ENCODE results near the gene UBN2. TPM values are rescaled to one million over a fixed set of nuclear protein-coding genes. Genes with fewer than 3 reads are reported as not detected.
A peak's percentile ranks its signal among the peaks of the same experiment; 100 is the strongest.

The UBN2 gene
- total and polyA plus RNA-seq, 4 experiments from 2014 or later: 0.49 to 26.7 (median 13.6) TPM

DNA sequence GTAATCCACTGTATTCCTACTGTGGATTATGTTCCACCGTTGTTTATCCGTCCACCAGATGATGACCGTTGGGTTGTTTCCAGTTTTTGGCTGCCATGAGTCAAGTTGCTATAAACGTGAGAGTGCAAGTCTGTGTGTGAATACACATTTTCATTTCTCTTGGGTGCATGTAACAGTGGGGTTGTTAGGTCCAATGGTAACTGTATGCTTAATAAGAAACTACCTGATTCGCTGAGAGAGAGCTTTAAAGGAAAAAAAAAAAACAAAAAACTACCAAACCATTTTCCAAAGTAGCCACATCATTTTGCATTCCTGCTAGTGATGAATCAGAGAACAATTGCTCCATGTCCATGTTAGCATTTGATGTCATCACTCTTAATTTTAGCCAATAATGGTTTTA is 15.9 kb downstream of the UBN2 start:
- H3K9me3 Mint-ChIP-seq: no peaks in the 10 kb centered on the region
- H3K36me3 Mint-ChIP-seq: peaks cover 39 to 62% of the 10 kb centered on the region in 2 donors

DNA sequence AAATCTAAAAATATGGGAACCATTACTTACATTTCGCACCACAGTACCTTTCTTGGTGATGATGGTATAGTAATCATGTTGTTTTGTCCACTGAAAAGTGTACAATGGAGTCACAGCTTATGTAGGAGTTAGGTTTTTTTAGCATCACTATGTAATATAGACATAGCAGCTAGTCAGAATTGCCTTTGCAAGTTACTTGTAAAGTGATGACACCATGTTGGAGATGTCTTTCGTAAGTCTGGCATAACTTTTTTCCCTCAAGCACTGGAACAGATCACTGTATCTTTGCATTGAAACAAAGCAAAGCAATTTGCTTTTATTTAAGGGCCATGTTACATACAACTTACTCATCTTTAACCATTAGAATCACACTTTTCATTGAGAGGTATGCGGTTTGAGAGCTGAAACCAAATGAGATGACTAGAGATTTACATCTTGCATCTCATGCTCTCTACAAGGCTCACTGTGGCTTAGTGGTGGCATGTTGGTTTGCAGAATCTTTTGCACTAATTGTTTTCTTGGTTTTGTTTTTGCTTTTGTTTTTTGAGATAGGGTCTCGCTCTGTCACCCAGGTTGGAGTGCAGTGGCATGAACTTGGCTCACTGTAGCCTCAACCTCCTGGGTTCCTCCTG is 18.3 kb downstream of the UBN2 start:
- peaks cover 15% of the 10 kb centered on the region for H3K36me3 ChIP-seq (ENCODE audit: insufficient read depth, low read length)
- peaks cover 38 to 65% of the 10 kb centered on the region in 2 donors for H3K36me3 Mint-ChIP-seq
- DNase-seq: no peak

More for the DNA sequence above, 15.9 kb downstream of the UBN2 start:
- Mint-ChIP-seq H3K4me3 (no peak overlapping the region), H3K27me3 (no peaks in the 10 kb centered on the region), H3K27ac (no peak overlapping the region), H3K4me1 (peaks cover 0 to 14% (median 10%) of the 10 kb centered on the region in 4 donors)
- intact Hi-C loops (cut with micrococcal nuclease): no loop called here
- no peaks in the 10 kb centered on the region for H3K27me3 ChIP-seq (ENCODE audit: insufficient read depth, low read length)
- no peak overlapping the region for H3K4me3 ChIP-seq (ENCODE audit: low read length in 2 of 2)
- ChIA-PET CTCF (ENCODE audit: partially characterized antibody) (no interaction called here), POLR2A (ENCODE audit: partially characterized antibody) (no interaction called here)
- H3K36me3 ChIP-seq (ENCODE audit: insufficient read depth, low read length): peaks cover 13% of the 10 kb centered on the region
- no peak overlapping the region for H3K27ac ChIP-seq (ENCODE audit: low read depth, low read length)
- no peaks in the 10 kb centered on the region for H3K4me1 ChIP-seq (ENCODE audit: insufficient read depth, low read length)
- no peaks in the 10 kb centered on the region for H3K9me3 ChIP-seq (ENCODE audit: control insufficient read depth in 1 of 2, low read length in 2 of 2)
- DNase-seq: no peak

GRCh38 chr7:139252451-139252850 is 21.4 kb downstream of the UBN2 start:
- H3K27me3 ChIP-seq (ENCODE audit: insufficient read depth, low read length): no peaks in the 10 kb centered on the region
- no peaks in the 10 kb centered on the region for H3K27me3 Mint-ChIP-seq

More for the DNA sequence above, 18.3 kb downstream of the UBN2 start:
- H3K27me3 Mint-ChIP-seq: no peaks in the 10 kb centered on the region
- Histone ChIP-seq H3K4me3 (ENCODE audit: low read length in 2 of 2) (no peak overlapping the region), H3K4me1 (ENCODE audit: insufficient read depth, low read length) (no peaks in the 10 kb centered on the region), H3K9me3 (ENCODE audit: control insufficient read depth in 1 of 2, low read length in 2 of 2) (no peaks in the 10 kb centered on the region), H3K27me3 (ENCODE audit: insufficient read depth, low read length) (no peaks in the 10 kb centered on the region), H3K27ac (ENCODE audit: low read depth, low read length) (no peak overlapping the region)
- H3K4me1 Mint-ChIP-seq: peaks cover 0 to 9% (median 8%) of the 10 kb centered on the region in 4 donors
- ChIA-PET CTCF (ENCODE audit: partially characterized antibody) (no interaction called here), POLR2A (ENCODE audit: partially characterized antibody) (no interaction called here)
- no peak overlapping the region for H3K27ac Mint-ChIP-seq
- intact Hi-C loops (cut with micrococcal nuclease): no loop called here
- H3K9me3 Mint-ChIP-seq: no peaks in the 10 kb centered on the region
- no peak overlapping the region for H3K4me3 Mint-ChIP-seq

GRCh38 chr7:139254281-139254680 is 23.2 kb downstream of the UBN2 start:
- Mint-ChIP-seq H3K4me3 (no peak overlapping the region), H3K27me3 (no peaks in the 10 kb centered on the region), H3K36me3 (peaks cover 32 to 56% of the 10 kb centered on the region in 2 donors), H3K9me3 (no peaks in the 10 kb centered on the region), H3K4me1 (peaks cover 0 to 7% (median 2%) of the 10 kb centered on the region in 4 donors), H3K27ac (no peak overlapping the region)
- Histone ChIP-seq H3K4me3 (ENCODE audit: low read length in 2 of 2) (no peak overlapping the region), H3K4me1 (ENCODE audit: insufficient read depth, low read length) (no peaks in the 10 kb centered on the region), H3K27ac (ENCODE audit: low read depth, low read length) (no peak overlapping the region), H3K27me3 (ENCODE audit: insufficient read depth, low read length) (no peaks in the 10 kb centered on the region), H3K36me3 (ENCODE audit: insufficient read depth, low read length) (peaks cover 18% of the 10 kb centered on the region), H3K9me3 (ENCODE audit: control insufficient read depth in 1 of 2, low read length in 2 of 2) (no peaks in the 10 kb centered on the region)
- no peak for DNase-seq
- intact Hi-C loops (cut with micrococcal nuclease): no loop called here
- POLR2A ChIA-PET (ENCODE audit: partially characterized antibody): no interaction called here
- CTCF ChIA-PET (ENCODE audit: partially characterized antibody): no interaction called here

More at GRCh38 chr7:139252451-139252850, 21.4 kb downstream of the UBN2 start:
- no peak overlapping the region for H3K4me3 Mint-ChIP-seq
- no peak overlapping the region for H3K4me3 ChIP-seq (ENCODE audit: low read length in 2 of 2)
- H3K36me3 ChIP-seq (ENCODE audit: insufficient read depth, low read length): peaks cover 12% of the 10 kb centered on the region
- no peak for DNase-seq
- peaks cover 33 to 56% of the 10 kb centered on the region in 2 donors for H3K36me3 Mint-ChIP-seq
- intact Hi-C loops (cut with micrococcal nuclease): no loop called here
- peaks cover 0 to 7% (median 2%) of the 10 kb centered on the region in 4 donors for H3K4me1 Mint-ChIP-seq
- no peak overlapping the region for H3K27ac ChIP-seq (ENCODE audit: low read depth, low read length)
- H3K9me3 ChIP-seq (ENCODE audit: control insufficient read depth in 1 of 2, low read length in 2 of 2): no peaks in the 10 kb centered on the region
- H3K9me3 Mint-ChIP-seq: no peaks in the 10 kb centered on the region
- ChIA-PET CTCF (ENCODE audit: partially characterized antibody) (no interaction called here), POLR2A (ENCODE audit: partially characterized antibody) (no interaction called here)
- peak overlapping the region in 1 of 7 donors; percentile 11 for H3K27ac Mint-ChIP-seq
- H3K4me1 ChIP-seq (ENCODE audit: insufficient read depth, low read length): no peaks in the 10 kb centered on the region

- ChIA-PET POLR2A (ENCODE audit: partially characterized antibody) (no interaction called here), CTCF (ENCODE audit: partially characterized antibody) (no interaction called here)
- H3K9me3 ChIP-seq (ENCODE audit: control insufficient read depth in 1 of 2, low read length in 2 of 2): no peaks in the 10 kb centered on the region
- H3K36me3 ChIP-seq (ENCODE audit: insufficient read depth, low read length): peaks cover 19% of the 10 kb centered on the region
- H3K4me3 Mint-ChIP-seq: no peak overlapping the region
- H3K27me3 ChIP-seq (ENCODE audit: insufficient read depth, low read length): no peaks in the 10 kb centered on the region
- DNase-seq: no peak
- no peaks in the 10 kb centered on the region for H3K9me3 Mint-ChIP-seq
- intact Hi-C loops (cut with micrococcal nuclease): no loop called here
- peaks cover 0 to 7% (median 2%) of the 10 kb centered on the region in 4 donors for H3K4me1 Mint-ChIP-seq
- H3K36me3 Mint-ChIP-seq: peaks cover 32 to 55% of the 10 kb centered on the region in 2 donors
- no peaks in the 10 kb centered on the region for H3K4me1 ChIP-seq (ENCODE audit: insufficient read depth, low read length)
- no peak overlapping the region for H3K27ac Mint-ChIP-seq
- H3K27ac ChIP-seq (ENCODE audit: low read depth, low read length): no peak overlapping the region
- no peaks in the 10 kb centered on the region for H3K27me3 Mint-ChIP-seq
- no peak overlapping the region for H3K4me3 ChIP-seq (ENCODE audit: low read length in 2 of 2)
Measured at GRCh38 chr7:139254728-139255127, 23.7 kb downstream of the UBN2 start.

GRCh38 chr7:139255290-139255689 is 24.3 kb downstream of the UBN2 start:
- intact Hi-C loops (cut with micrococcal nuclease): no loop called here
- Mint-ChIP-seq H3K4me3 (no peak overlapping the region), H3K9me3 (no peaks in the 10 kb centered on the region), H3K27ac (no peak overlapping the region), H3K4me1 (peaks cover 0 to 7% (median 2%) of the 10 kb centered on the region in 4 donors), H3K36me3 (peaks cover 32 to 55% of the 10 kb centered on the region in 2 donors), H3K27me3 (no peaks in the 10 kb centered on the region)
- Histone ChIP-seq H3K27me3 (ENCODE audit: insufficient read depth, low read length) (no peaks in the 10 kb centered on the region), H3K9me3 (ENCODE audit: control insufficient read depth in 1 of 2, low read length in 2 of 2) (no peaks in the 10 kb centered on the region), H3K27ac (ENCODE audit: low read depth, low read length) (no peak overlapping the region), H3K36me3 (ENCODE audit: insufficient read depth, low read length) (peaks cover 19% of the 10 kb centered on the region), H3K4me1 (ENCODE audit: insufficient read depth, low read length) (no peaks in the 10 kb centered on the region), H3K4me3 (ENCODE audit: low read length in 2 of 2) (no peak overlapping the region)
- no peak for DNase-seq
- CTCF ChIA-PET (ENCODE audit: partially characterized antibody): interaction anchor here (0.9 kb wide), 1 partner anchor 11 kb away, joined by 3 read pairs; no protein-coding TSS in a partner anchor
- POLR2A ChIA-PET (ENCODE audit: partially characterized antibody): interaction anchor here (1.0 kb wide), 2 partner anchors 24 to 104 kb away, joined by 3 read pairs; partner anchors contain the start of genes LUC7L2 and UBN2

GRCh38 chr7:139259142-139259541 is 28.1 kb downstream of the UBN2 start:
- Histone ChIP-seq H3K9me3 (ENCODE audit: control insufficient read depth in 1 of 2, low read length in 2 of 2) (no peaks in the 10 kb centered on the region), H3K27me3 (ENCODE audit: insufficient read depth, low read length) (no peaks in the 10 kb centered on the region), H3K36me3 (ENCODE audit: insufficient read depth, low read length) (peaks cover 17% of the 10 kb centered on the region), H3K4me3 (ENCODE audit: low read length in 2 of 2) (no peak overlapping the region), H3K4me1 (ENCODE audit: insufficient read depth, low read length) (no peaks in the 10 kb centered on the region), H3K27ac (ENCODE audit: low read depth, low read length) (no peak overlapping the region)
- Mint-ChIP-seq H3K4me3 (no peak overlapping the region), H3K9me3 (no peaks in the 10 kb centered on the region), H3K27me3 (no peaks in the 10 kb centered on the region), H3K36me3 (peaks cover 25 to 46% of the 10 kb centered on the region in 2 donors), H3K27ac (peak overlapping the region in 2 of 7 donors; percentile 53 to 70), H3K4me1 (no peaks in the 10 kb centered on the region)
- intact Hi-C loops (cut with micrococcal nuclease): no loop called here
- POLR2A ChIA-PET (ENCODE audit: partially characterized antibody): no interaction called here
- DNase-seq: no peak
- CTCF ChIA-PET (ENCODE audit: partially characterized antibody): no interaction called here
